ENCODE results near the gene RAB15. TPM values are rescaled to one million over a fixed set of nuclear protein-coding genes. Genes with fewer than 3 reads are reported as not detected.

Gene RAB15
- total and polyA plus RNA-seq, 2 donors (not counting 3 experiments of a cell fraction or from before 2014, with no cell fraction given): 24.9 to 33.3 TPM

- CTCF ChIA-PET: interaction anchor here (0.7 to 1.2 kb wide), 2 partner anchors 12 to 29 kb away, joined by 3 read pairs; no protein-coding TSS in a partner anchor
- Histone ChIP-seq H3K9ac (replicated peaks; ENCODE audit: extremely low read depth, insufficient read depth, low read length) (no peak overlapping the region), H3K27me3 (ENCODE audit: control insufficient read depth in 2 of 2, insufficient read depth in 2 of 2, low read length in 2 of 2) (no peaks in the 10 kb centered on the region), H2AFZ (ENCODE audit: low read depth, low read length) (no peak overlapping the region), H3K9me3 (replicated peaks; ENCODE audit: control insufficient read depth, insufficient read depth, low read length) (no peaks in the 10 kb centered on the region), H3K36me3 (ENCODE audit: control insufficient read depth in 2 of 2, extremely low read depth in 1 of 2, insufficient read depth in 2 of 2, low read length in 2 of 2) (no peaks in the 10 kb centered on the region), H3K27ac (ENCODE audit: insufficient read depth, low read depth, low read length) (no peak overlapping the region), H3K4me3 (replicated peaks in 1 of 3; ENCODE audit: insufficient read depth in 1 of 3, low read depth in 1 of 3, low read length in 3 of 3) (no peak overlapping the region), H3K4me2 (ENCODE audit: insufficient read depth, low read length) (no peak overlapping the region), H3K4me1 (ENCODE audit: control insufficient read depth, extremely low read depth, insufficient read depth, low read length) (no peaks in the 10 kb centered on the region), H3K9me1 (replicated peaks; ENCODE audit: control insufficient read depth, extremely low read depth, insufficient read depth, low read length) (no peaks in the 10 kb centered on the region), H3K79me2 (ENCODE audit: control insufficient read depth, insufficient read depth, low read length) (no peaks in the 10 kb centered on the region), H4K20me1 (replicated peaks; ENCODE audit: control insufficient read depth, extremely low read depth, insufficient read depth, low read length) (no peaks in the 10 kb centered on the region)
- dilution Hi-C loops (cut with MboI; ENCODE audit: extremely low pct_ligation_motif_present, low sequenced_read_pairs): no loop called here
- POLR2A ChIA-PET: no interaction called here
- TF ChIP-seq CTCF (IDR thresholded peaks at IDR 0.05; ENCODE audit: extremely low read depth in 1 of 2, insufficient read depth in 1 of 2, low read depth in 1 of 2, low read length in 2 of 2) (no peak), POLR2AphosphoS5 (IDR thresholded peaks at IDR 0.05; ENCODE audit: insufficient read depth, low read depth, low read length) (no peak), JUN (IDR thresholded peaks at IDR 0.05; ENCODE audit: borderline replicate concordance, insufficient read depth, insufficient read length, low read depth) (no peak), MYC (IDR thresholded peaks at IDR 0.05; ENCODE audit: low read depth, low read length) (no peak), GATA2 (IDR thresholded peaks at IDR 0.05; ENCODE audit: insufficient read depth, insufficient read length, low read depth, low read length) (no peak), EZH2 (IDR thresholded peaks at IDR 0.05; ENCODE audit: borderline replicate concordance, low read depth, low read length, severe bottlenecking) (no peak)
- DNase-seq (ENCODE audit: low read depth, low spot score): no peak
- intact Hi-C loops (cut with micrococcal nuclease): no loop called here
- no TSS peak for BruUV-seq (replicated peaks)
- no peak for FAIRE-seq
Observed at GRCh38 chr14:64939817-64940190, 32.3 kb downstream of the RAB15 start.

Data from endothelial cell of umbilical vein (primary cell).